DOHH2 (cell line): ENCODE measurements around the gene EAF1.

Experiments used
- H3F3A ChIP-seq: fragments of 200-600 bp; sonication (generic), shearing (Covaris generic); 2 replicates; pipeline ENCODE4 v1.6.0; 2016; ENCODE audit warnings: antibody characterized with exemption, mild to moderate bottlenecking; ENCODE audit not compliant: control insufficient read depth, insufficient read depth
- H3K27ac ChIP-seq: fragments of 200-600 bp; sonication (generic); 2 replicates; pipeline ENCODE4 v1.5.1; 2014; ENCODE audit warnings: low read depth, mild to moderate bottlenecking, low read length, moderate library complexity
- H3K27me3 ChIP-seq: fragments of 200-600 bp; sonication (generic); 2 replicates; pipeline ENCODE4 v1.6.1; 2014; ENCODE audit warnings: mild to moderate bottlenecking, low read length, mixed read lengths; ENCODE audit not compliant: control insufficient read depth
- H3K36me3 ChIP-seq: fragments of 200-600 bp; sonication (generic); 2 replicates; pipeline ENCODE4 v1.6.1; 2014; ENCODE audit warnings: mild to moderate bottlenecking, low read length, moderate library complexity, mixed read lengths; ENCODE audit not compliant: control insufficient read depth
- H3K4me1 ChIP-seq: fragments of 200-600 bp; sonication (generic); 2 replicates; pipeline ENCODE4 v1.6.1; 2014; ENCODE audit warnings: mild to moderate bottlenecking, low read length, mixed read lengths; ENCODE audit not compliant: control insufficient read depth
- H3K4me2 ChIP-seq: fragments of 200-600 bp; sonication (generic); 2 replicates; pipeline ENCODE4 v1.6.0; 2014; ENCODE audit warnings: mild to moderate bottlenecking, low read length, moderate library complexity
- H3K4me3 ChIP-seq: fragments of 200-600 bp; sonication (generic); 2 replicates; pipeline ENCODE4 v1.5.1; 2014; ENCODE audit warnings: mild to moderate bottlenecking, low read length, mixed read lengths
- H3K79me2 ChIP-seq: fragments of 200-600 bp; sonication (generic); 2 replicates; pipeline ENCODE4 v1.6.1; 2014; ENCODE audit warnings: mild to moderate bottlenecking, low read length, mixed read lengths; ENCODE audit not compliant: control insufficient read depth
- H3K9me2 ChIP-seq: fragments of 200-600 bp; sonication (generic); replicated peaks from 2 replicates; pipeline ENCODE4 v1.6.1; 2014; ENCODE audit warnings: mild to moderate bottlenecking, low read length, mixed read lengths; ENCODE audit not compliant: control insufficient read depth
- H3K9me3 ChIP-seq: fragments of 200-600 bp; sonication (generic); 2 replicates; pipeline ENCODE4 v1.6.1; 2014; ENCODE audit warnings: antibody characterized with exemption, low read length, mixed read lengths; ENCODE audit not compliant: control insufficient read depth, insufficient read depth
- H4K20me1 ChIP-seq: fragments of 200-600 bp; sonication (generic); 2 replicates; pipeline ENCODE4 v1.6.0; 2014; ENCODE audit warnings: low read depth, mild to moderate bottlenecking, antibody characterized with exemption, low read length, moderate library complexity; ENCODE audit not compliant: control insufficient read depth, insufficient read depth
- EZH2phosphoT487 ChIP-seq: fragments of 200-600 bp; sonication (generic); IDR thresholded peaks from 2 replicates; pipeline ENCODE4 v1.6.1; 2017; ENCODE audit warnings: borderline replicate concordance, mild to moderate bottlenecking, antibody characterized with exemption, low read length, moderate library complexity, mixed read lengths
- TF ChIP-seq, protein P1 (sequence below): fragments of 200-600 bp; sonication (generic); IDR thresholded peaks from one replicate; pipeline ENCODE4 v1.5.1; 2014; ENCODE audit warnings: antibody characterized with exemption, mild to moderate bottlenecking, low read depth, low read length; ENCODE audit not compliant: poor library complexity, severe bottlenecking

The EAF1 gene

DNA sequence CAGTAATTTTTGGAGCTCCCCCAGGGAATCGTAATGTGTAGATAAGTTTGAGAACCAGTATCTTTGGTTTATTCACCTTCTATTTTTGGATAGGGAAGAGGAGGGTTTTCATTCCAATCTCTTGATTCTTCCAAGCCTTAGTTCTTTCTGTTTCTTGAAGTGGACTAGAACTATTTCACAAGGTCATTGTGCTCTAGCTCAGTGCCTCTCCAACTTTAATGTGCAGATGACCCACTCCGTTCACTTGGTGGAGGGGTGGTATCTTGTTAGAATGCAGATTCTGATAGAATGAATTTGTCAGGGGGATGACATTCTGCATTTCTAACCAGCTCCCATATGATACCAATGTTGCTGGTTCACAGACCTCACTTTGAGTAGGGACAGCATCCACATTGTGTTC is 58.6 kb downstream of the EAF1 start:
- TF ChIP-seq, protein P1, sequence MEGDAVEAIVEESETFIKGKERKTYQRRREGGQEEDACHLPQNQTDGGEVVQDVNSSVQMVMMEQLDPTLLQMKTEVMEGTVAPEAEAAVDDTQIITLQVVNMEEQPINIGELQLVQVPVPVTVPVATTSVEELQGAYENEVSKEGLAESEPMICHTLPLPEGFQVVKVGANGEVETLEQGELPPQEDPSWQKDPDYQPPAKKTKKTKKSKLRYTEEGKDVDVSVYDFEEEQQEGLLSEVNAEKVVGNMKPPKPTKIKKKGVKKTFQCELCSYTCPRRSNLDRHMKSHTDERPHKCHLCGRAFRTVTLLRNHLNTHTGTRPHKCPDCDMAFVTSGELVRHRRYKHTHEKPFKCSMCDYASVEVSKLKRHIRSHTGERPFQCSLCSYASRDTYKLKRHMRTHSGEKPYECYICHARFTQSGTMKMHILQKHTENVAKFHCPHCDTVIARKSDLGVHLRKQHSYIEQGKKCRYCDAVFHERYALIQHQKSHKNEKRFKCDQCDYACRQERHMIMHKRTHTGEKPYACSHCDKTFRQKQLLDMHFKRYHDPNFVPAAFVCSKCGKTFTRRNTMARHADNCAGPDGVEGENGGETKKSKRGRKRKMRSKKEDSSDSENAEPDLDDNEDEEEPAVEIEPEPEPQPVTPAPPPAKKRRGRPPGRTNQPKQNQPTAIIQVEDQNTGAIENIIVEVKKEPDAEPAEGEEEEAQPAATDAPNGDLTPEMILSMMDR = no peak
- no peak for TF ChIP-seq EZH2phosphoT487
- H3K79me2 ChIP-seq = no peaks in the 10 kb centered on the region
- no peaks in the 10 kb centered on the region for H3K9me3 ChIP-seq
- no peaks in the 10 kb centered on the region for H3K9me2 ChIP-seq
- H3K27ac ChIP-seq = no peak overlapping the region
- no peaks in the 10 kb centered on the region for H3K4me1 ChIP-seq
- no peaks in the 10 kb centered on the region for H3K36me3 ChIP-seq
- no peaks in the 10 kb centered on the region for H3K27me3 ChIP-seq
- no peak overlapping the region for H3K4me3 ChIP-seq
- no peak overlapping the region for H3K4me2 ChIP-seq
- H4K20me1 ChIP-seq = no peaks in the 10 kb centered on the region
- no peaks in the 10 kb centered on the region for H3F3A ChIP-seq

DNA sequence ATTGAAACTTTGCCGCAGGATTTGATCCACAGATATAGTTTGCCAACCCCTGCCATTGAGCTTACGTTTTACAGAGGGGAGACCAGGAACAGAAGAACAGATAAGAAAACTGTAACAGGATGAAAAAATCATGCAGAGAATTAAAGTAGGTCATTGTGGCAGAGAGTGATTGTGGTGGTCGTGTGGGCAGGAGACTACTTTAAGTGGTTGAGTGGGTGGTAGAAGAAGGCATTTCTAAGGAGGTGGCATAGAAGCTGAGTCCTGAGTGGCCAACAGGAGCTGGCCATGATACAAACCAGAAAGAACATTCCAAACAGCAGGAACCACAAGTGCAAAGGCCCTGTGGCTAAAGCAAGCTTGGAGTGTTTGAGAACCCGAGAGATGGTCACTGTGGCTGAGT is 59.6 kb downstream of the EAF1 start:
- Histone ChIP-seq H3K79me2 (no peaks in the 10 kb centered on the region), H3K27ac (no peak overlapping the region), H3F3A (no peaks in the 10 kb centered on the region), H3K27me3 (no peaks in the 10 kb centered on the region), H3K9me2 (no peaks in the 10 kb centered on the region), H3K36me3 (no peaks in the 10 kb centered on the region), H3K4me3 (no peak overlapping the region), H3K4me1 (no peaks in the 10 kb centered on the region), H3K9me3 (no peaks in the 10 kb centered on the region), H4K20me1 (no peaks in the 10 kb centered on the region), H3K4me2 (no peak overlapping the region)
- no peak for TF ChIP-seq EZH2phosphoT487
- TF ChIP-seq, protein P1 = no peak

DNA sequence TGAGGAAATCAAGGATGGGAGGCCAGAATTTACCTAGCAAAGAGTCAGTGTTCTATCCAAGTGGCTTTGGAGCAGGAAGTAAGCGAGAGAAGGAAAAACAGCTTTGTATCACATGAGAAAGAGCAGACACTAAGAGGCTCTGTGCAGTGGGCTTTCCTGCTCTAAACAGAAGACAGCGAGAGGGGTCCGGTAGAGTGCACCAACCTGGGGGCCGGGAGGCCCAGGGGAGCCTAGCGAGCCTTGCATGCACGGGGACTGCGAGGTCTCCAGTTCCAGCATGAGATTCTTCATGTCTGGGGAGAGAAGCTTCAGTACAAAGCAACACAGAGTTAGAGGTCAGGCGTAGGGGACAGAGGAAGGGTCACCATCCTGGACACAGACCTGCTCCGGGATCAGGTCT is 60.6 kb downstream of the EAF1 start:
- Histone ChIP-seq H3K27ac (no peak overlapping the region), H3K27me3 (no peaks in the 10 kb centered on the region)

More for the DNA sequence above, 60.6 kb downstream of the EAF1 start:
- no peaks in the 10 kb centered on the region for H4K20me1 ChIP-seq
- H3K36me3 ChIP-seq = no peaks in the 10 kb centered on the region
- no peaks in the 10 kb centered on the region for H3K4me1 ChIP-seq
- H3K4me3 ChIP-seq = no peak overlapping the region
- H3K79me2 ChIP-seq = no peaks in the 10 kb centered on the region
- H3K9me3 ChIP-seq = no peaks in the 10 kb centered on the region
- TF ChIP-seq, protein P1 = no peak
- no peak for TF ChIP-seq EZH2phosphoT487
- no peaks in the 10 kb centered on the region for H3F3A ChIP-seq
- no peaks in the 10 kb centered on the region for H3K9me2 ChIP-seq
- H3K4me2 ChIP-seq = no peak overlapping the region
